GM19452 (cell line): ENCODE data around the gene MEOX1.

Experiments used
- ATAC-seq: cut with Tn5 transposase; IDR thresholded peaks from one replicate; pipeline ENCODE4 v1.9.1; 2021; ENCODE audit not compliant: unreplicated experiment

Gene MEOX1

DNA sequence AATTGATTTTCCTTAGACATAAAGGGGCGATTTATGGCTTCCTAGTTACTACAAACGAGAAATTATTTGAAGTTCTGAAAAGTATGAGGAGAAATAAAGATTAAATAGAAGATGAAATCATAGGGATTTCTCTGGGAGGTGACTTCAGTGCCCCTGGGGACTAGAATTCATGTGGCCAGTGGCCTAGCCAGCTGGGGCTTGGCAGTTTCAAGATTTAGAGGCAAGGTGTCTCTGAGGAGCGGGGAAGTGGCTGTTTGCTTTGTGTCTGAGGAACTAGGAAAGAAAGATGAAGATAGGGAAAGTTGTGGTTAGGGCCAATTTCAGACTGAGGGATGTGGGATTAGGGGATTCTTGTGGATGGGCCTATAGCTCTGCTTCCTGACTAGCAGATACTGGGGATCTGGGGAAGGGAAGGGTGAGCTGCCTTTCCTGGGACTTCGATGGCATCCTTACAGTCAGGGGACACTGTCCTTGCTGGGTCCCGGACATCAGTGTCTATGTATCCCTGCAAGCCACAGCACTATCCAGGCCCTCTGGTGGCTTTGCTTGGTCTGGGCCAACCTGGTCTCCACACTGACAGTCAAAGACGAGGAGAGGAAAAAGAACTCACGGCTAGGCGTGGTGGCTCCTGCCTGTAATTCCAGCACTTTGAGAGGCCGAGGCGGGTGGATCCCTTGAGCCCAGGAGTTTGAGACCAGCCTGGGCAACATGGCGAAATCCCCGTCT, 22.4 kb upstream of the MEOX1 start:
- no peak for ATAC-seq

DNA sequence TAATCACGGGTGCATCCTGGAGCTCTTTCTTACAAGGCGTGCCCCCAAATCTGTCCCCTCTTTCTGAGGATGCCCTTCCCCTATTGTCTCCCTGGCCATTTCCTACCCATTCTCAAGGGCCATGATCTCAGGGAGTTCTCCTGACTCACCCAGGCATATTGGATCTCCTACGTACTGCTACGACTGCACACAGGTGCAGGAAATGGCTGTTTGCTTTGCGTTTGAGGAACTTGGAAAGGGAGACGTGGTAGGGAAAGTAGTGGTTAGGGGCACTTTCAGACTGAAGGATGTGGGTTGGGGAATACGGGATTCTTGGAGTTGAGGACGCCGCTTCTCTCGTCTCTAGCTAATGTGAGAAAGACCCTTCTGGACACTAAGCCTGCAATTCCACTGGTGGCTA, 18.7 kb upstream of the MEOX1 start:
- ATAC-seq = no peak

DNA sequence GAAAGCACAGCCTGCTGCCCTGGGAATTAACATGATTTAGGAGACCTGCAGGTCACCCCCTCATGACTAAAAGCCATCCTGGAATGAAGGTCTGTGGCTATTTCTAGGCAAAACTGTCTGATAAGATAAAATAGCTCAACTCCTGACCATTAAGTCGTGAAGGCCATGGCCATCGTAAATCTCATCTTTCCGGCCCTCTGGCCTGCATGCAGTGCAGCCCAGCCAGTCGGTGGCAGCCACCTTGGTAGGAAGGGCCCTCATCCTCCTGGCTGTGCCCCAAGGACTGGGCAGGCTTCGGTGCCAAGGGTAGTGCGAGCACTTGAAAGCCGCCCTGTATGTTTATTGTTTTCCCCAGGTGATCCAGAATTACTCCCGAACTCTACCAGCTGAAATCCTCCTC, 18.2 kb upstream of the MEOX1 start:
- ATAC-seq = no peak

DNA sequence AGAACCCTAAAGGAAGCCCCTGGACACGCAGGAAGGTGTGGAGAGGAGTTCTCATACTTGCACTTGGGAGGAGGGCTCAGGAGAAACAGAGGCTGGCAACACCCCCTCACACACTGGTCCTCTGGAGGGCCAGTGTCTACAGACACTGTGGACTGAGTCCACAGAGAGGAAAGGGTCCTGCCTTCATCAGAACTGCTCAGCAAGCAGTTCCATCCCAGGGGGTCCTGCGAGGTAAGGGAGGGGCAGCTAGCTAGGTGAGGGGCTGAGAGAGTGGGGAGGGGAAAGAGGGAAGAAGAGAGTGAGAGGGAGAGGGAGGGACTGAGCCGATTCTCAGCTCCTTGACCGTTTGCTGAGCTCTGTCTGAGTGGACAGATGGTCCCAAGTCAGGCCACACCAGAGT, 17.7 kb upstream of the MEOX1 start:
- no peak for ATAC-seq

DNA sequence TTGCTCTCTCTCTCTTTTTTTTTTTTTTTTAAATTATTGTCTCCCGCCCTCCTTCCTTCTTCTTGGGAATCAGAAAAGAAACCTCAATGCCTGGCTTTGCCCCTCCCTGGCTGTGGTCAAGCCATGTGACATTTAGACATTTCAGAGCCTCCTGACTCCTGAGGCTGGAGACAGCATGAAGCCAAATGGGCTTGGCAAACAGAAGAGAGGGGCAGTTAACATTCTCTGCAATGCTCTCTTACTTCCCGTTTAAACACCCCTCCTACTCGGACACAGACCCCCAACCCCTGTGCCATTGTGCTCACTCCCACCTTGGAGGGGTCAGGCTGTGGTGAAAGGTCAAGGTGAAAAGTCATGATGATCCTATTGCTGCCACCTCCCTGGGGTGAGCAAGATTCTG, 14.7 kb upstream of the MEOX1 start:
- no peak for ATAC-seq

DNA sequence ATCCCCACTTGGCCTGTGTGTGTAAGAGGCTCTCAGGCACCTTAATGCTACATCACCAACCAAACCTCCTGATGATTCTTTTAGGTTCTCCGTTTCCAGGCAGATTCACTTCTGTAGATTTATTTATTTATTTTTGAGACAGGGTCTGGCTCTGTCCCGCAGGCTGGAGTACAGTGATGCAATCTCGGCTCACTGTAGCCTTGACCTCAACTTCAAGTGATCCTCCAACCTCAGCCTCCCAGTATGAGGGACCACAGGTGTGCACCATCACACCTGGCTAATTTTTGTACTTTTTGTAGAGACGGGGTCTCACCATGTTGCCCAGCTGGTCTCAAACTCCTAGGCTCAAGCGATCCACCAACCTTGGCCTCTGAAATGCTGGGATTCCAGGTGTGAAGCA, 12.7 kb upstream of the MEOX1 start:
- no peak for ATAC-seq

DNA sequence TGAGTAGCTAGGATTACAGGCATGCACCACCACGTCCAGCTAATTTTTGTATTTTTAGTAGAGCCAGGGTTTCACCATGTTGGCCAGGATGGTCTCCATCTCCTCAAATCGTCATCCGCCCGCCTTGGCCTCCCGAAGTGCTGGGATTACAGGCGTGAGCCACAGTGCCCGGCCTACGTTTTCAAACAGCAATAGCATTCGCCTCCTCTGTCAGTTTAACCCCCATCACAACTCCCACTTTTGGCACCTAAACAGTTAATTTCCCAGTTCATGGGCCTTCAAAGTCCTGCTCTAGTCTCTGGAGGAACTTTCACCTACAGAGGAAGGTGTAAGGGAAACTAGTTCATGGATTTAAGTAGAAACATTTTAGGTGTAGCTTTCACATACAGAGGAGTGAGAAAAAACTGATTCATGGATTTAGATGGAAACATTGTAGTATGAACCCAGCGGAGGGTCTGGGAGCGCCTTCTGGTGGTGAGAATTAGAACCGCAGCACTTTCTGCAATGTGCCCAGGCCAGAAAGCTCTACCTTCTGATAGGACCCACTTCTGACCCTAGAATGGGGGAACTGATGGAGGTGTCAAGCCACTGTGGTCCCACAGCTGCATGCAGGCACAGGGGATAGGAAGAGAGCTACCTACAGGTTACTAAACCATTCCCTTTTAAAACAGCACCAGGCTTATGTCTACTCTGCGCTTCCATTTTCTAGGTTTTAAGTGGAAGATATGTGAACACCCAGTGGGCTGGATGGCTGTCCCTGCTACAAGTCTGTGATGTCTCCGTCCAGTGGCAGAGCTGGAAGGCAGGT, 12.0 kb upstream of the MEOX1 start:
- no peak for ATAC-seq

DNA sequence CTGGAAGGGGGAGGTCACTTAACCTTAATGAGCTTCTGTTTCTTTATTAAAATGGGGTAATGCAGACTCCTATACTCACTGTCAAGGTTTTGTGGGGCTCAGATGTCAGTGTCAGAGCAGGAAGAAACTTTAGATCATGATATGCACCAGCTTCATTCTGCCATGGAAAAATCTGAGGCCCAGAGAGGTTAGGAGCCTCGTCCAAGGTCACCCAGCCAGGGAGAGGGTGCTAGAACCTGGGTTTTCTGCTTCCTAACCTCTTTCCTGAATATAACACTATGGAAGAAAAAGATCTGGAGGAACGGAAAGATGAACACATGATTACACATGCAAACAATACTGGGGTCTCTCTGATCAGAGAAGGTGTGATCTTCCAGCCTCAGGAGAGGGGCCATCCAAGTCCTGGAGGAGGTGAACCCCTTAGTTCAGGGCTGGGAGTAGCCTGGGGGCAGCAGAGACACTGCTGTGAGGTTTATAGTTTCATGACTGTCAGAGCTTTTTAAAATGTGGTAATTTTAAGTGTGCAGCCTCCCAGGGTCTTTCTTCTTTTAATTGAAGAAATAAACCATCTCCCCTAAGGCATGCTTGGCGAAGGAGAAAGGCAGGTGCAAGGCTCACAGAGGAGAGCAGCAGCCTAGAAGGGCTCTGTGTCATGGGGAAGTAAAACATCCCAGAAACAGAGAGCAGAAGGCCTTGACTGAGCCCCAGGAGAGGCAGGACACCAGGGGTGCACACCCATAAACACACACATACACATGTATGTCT, 10.2 kb upstream of the MEOX1 start:
- no peak for ATAC-seq

DNA sequence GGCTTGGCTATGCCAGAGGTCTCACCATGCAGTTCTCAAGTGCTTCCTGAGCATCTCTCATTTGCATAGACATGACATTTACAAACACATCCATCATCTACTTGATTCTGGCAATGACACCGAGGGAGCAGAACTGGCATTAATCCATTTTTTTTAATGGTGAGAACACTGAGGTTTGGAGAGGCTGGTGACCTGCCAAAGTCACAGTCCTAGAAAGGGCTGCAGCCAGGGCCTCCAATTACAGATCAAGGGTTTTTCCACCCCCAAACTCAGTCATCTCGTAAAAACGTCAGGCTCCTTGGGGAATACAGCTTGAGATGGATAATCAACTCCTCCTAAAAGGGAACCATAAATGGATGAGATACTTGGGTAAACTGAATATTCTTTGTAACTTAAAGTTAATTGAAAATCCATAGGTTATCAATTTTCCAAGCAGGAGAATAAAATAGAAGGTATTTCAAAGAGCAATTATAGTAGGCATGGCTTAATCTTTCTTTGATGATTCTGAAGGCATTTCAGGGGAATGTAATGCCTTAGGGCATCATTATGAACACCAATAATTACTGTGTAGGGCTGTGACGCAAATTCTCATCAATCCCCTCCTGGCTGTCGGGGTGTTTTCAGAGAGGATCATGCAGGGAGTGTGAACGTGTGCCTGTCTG, 9.4 kb upstream of the MEOX1 start:
- no peak for ATAC-seq

DNA sequence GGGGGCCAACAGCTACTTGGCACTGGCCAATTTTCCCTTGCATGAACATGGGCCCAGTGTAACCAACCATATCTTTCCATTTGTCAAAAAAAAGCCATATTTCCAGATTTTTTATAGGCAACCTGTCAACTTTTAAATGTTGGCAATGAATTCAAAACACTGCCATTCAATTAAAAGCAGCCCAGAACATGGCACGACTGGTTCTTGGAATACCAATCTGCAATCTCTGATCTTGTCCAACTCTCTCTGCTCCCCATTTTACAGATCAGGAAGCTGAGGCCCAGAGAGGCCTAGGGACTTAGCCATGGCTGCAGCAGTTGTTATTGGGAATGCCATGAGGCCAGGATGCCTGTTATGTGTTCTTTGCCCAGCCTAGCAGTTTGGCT, 8.9 kb upstream of the MEOX1 start:
- no peak for ATAC-seq

DNA sequence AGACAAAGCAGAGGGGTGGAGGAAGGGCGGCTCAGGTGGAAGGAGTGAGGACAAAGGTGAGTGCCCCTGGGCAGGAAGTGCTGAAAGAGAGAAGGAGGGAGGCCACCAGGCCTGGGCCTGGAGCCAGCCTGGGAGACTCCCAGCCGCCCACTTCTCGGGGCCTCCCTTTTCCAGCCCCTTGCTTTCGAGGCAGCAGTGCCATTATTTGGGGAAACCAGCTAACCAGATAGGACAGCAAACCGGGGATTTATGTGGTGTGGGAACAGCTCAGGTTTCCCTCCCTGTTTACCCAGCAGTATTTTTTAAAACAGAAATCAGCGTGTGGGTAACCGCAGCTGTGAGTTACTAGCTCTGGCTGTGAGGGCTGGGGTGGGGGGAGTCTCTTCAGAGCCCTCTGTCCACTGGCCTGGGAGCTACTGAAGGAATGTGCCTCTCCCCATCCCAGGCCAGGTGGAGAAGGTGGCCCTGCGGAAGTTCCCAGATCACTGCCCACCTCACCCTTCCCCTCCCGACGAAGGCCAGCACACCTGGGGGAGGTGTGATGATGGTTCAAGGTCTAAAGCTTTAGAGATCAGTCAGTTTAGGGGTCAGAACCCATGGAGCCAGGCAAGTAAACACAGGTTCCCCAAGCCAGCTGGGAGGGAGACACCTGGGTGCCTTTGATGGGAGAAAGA, 8.4 kb upstream of the MEOX1 start:
- ATAC-seq = no peak

DNA sequence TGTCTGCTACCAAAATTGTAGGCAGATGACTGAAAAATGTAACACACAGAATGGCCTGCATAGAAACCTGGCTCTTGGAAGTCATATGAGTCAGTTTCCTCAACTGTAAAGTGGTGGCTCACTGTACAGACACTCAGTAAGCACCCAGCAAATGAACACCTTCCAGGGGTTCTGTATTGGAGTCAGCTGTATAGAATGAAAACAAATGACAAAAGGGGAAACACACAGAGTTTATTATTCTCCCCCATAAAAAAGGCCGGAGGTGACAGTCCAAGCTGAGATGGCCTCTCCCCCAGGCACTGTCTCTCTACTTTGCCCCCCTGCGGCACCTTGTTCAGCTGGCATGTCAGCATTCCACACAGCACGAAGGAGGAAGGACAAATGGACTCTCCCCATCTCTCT, 6.2 kb upstream of the MEOX1 start:
- no peak for ATAC-seq

DNA sequence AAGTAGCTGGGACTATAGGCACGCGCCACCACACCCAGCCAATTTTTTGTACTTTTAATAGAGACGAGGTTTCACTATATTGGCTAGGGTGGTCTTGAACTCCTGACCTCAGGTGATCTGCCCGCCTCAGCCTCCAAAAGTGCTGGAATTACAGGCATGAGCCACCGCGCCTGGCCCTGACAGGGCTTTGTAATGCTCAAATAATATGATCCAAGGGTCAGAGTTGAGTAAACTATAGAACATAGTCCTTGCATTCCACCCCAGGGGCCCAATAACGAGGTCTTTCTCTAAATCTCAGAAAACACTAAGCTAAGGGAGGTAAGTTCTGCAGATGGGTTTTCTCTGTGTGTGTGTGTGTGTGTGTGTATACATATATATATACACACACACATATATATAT, 5.8 kb upstream of the MEOX1 start:
- no peak for ATAC-seq

DNA sequence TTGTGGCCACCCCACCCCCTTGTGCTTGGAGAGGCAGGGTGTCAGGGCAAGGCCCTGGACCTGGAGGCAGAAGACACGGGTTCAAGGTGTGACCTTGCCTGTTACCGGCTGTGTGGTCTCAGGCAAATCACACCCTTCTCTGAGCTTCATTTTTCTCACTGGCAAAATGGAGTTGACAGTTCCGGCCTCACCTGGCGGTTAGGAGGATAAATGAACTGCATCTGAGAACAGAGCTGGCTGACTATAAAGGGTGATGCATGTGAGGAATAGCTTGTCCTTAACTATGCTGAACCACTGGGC, 4.2 kb upstream of the MEOX1 start:
- ATAC-seq = no peak

DNA sequence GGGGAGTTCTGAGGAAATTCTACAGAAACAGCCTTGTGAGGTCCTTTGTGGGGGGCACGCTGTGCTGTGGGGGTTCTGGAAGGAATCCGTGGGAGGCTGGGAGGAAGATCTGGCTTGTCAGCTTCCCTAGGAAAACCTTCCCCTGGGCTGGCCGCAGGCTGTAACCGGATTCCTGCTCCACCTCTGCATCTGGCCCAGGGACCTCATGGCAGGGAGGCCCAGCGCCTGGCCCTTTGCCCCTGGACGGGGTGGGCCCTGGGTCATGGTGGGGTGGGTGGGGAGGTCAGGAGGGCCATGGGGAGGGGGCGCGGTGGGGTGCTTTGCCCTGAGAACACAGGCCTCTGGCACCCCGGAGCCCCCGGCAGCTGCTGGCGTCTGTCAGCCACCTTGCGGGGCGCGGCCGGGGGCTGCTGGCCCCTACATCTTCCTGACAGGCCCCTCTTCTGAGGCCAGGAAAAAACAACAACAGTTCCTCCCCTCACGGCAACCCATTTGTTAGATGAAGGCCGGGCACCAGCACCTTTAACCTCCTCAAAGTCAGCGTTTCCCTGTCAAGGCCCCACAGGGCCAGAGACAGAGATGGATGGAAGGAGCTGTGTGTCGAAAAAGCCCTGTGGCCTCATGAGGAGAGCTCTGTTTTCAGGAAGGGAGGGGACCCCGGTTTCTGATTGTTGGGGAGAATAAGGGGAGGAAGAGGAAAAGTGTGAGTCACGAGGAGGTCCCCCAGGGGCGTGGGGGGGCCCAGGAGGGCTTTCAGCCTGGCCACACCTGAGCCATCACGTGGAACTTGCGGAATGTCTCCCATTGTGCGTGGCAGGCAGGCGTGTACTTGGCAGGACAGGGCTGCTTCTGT, 3.6 kb upstream of the MEOX1 start:
- no peak for ATAC-seq

DNA sequence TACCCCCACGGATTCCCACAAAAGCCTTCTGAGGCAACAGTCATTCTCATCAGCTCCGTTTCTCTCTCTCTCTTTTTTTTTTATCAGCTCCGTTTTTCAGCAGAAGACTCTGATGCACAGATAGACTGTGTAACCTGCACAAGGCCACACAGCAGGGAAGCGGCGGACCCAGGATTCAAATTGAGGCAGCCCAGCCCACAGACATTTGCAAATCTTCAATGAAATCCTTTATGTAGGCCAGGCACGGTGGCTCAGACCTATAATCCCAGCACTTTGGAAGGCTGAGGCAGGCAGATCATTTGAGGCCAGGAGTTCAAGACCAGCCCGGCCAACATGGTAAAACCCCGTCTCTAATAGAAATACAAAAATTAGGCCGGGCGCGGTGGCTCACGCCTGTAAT, 2.4 kb upstream of the MEOX1 start:
- no peak for ATAC-seq

DNA sequence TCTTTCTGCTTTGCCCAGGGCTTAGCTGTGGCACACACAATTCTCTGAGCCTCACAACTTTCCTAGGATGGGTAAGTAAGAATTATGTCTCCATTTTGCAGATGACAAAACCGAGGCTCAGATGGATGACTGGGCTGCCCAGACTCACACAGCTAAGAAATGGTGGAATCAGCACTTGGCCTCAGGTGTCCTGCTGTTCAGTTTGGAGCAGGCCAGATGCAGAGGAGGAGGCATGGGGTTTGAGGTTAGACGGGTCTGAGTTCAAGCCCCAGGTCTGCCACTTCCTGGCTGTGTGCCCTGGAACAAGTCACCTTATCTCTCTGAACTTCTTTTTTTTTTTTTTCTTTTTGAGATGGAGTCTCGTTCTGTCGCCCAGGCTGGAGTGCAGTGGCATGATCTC, 1.7 kb upstream of the MEOX1 start:
- ATAC-seq = no peak

DNA sequence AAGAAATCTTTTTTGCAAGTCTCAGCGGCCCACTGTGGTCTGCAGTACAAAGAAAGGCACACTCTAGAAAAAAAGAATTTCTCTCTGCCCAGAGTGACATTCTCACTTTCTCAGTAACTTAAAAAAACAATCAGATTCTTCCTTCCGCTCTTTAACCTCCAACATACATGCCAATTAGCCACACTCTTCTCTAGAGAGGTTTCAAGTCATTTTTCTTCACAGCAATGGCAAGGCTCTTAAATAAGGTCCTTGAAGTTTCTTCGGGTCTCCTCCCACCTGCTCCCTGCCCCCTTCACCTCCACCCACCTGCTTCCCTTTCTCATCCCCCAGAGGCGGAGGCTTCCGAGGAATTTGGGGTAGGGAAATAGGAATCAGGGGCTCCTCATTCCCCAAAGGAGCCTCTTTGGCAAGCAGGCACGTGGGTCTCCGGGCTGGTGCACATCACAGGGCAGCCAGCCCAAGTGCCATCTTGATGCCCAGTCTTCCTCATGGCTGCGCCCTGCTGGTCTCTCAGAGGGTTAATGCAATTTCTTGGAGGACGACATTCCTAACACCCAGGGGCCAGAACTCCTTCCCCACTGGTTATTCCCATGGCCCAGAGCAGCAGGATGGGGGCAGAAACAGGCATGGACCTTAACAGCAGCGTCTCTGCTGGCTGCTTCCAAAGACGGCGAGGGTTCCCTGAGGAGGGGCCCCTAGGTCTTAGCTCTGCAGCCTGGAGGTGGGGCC, 855 bp upstream of the MEOX1 start:
- ATAC-seq = no peak

DNA sequence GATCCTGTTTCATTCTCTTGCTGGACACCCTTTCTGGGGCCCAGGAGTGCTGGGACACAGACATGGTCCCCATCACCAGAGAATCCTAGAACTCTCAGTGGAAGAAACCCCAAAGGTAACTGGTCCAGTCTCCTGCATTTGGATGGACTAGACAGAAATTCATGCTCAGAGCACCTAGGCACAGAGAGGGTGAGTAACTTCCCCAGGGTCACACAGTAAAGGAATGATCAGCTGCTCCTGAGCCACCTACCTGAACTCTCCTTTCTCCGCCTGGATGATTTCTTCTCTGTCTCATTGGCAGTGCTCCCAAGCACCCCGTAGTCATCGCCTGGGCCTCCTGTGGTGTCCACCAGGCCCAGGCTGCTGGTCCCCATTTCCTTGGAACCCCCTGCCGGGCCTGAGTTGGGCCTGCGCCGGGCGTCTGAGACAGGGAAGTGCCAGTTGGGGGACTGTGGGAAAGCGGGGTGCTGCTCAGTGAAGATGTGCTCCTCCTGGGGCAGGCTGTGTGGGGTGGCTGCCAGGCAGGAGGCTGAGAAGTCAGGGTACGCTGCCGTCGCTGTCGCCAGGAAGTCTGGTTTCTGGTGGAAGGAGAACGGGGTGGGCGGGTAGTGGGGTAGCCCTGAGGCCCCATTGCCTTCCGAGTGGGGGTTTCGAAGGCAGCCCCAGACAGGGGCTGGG, 767 bp downstream of the MEOX1 start:
- no peak for ATAC-seq
